GM21423 (cell line): ENCODE measurements around the gene KNOP1.
"Not testable (repeated sequence)": the region's sequence is repeated elsewhere in the genome, so short reads cannot be mapped to it uniquely, and the experiment has no call there.

Source experiments
- ATAC-seq: cut with Tn5 transposase; IDR thresholded peaks from one replicate; pipeline ENCODE4 v1.9.1; 2021; ENCODE audit warnings: mild to moderate bottlenecking, moderate library complexity; ENCODE audit not compliant: unreplicated experiment

KNOP1 gene

GRCh38 chr16:19744670-19745069, 26.6 kb upstream of the KNOP1 start:
- ATAC-seq, result no peak

GRCh38 chr16:19743816-19744159, 25.8 kb upstream of the KNOP1 start:
- no peak for ATAC-seq

- no peak for ATAC-seq
Measured at GRCh38 chr16:19741354-19741753, 23.3 kb upstream of the KNOP1 start.

GRCh38 chr16:19737306-19738038, 19.4 kb upstream of the KNOP1 start:
- ATAC-seq, result no peak

DNA sequence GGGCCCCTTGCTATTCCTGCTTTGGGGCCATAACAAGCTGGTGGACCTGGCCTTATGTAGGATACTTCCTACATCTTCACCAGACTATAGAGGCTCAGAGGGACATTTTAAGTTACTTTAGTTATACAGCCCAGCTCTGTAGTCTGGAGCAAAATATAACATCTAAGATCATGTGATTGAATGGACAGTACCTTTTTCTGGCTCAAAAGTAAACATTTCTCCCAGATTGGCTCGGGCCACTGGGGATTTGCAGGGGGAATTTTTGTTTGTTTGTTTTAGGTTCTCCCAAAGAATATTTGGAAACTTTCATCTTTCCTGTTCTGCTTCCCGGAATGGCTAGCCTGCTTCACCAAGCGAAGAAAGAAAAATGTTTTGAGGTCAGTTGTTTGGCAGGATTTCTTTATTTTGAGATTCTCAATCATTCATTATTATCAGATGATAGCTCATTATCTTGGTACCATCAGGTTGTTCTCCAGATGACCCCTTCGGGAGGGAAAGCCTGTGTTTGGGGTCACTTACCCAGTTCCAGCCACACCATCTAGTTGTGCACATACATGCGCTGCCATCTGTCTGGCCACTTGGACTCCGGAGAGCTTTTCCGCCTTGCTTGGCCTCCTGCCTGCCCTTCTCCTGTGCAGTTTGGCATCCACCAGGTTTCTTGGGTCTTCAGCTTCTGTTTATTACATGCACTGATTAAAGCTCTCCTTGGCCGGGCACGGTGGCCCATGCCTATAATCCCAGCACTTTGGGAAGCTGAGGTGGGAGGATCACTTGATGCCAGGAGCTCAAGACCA, 17.2 kb upstream of the KNOP1 start:
- no peak for ATAC-seq

DNA sequence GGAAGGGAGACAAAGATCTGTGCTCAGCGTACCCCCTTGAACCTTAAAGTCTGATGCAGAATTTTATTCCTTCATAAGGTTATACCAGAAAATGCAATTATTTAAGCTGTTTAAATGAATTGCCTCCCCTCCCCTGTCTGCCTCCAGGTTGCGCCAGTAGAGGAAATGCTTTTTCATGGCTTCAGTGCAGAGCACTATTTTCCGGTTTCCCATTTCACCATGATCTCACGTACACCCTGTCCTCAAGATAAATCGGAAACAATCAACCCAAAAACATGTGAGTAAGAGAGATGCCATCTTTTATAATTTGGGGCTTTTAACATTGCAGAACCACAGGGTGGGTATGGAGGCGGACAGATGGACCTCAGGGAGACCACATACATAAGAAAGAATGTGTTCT, 15.5 kb upstream of the KNOP1 start:
- no peak for ATAC-seq

GRCh38 chr16:19728636-19728965, 10.6 kb upstream of the KNOP1 start:
- no peak for ATAC-seq

GRCh38 chr16:19722981-19723380, 5.0 kb upstream of the KNOP1 start:
- no peak for ATAC-seq

- ATAC-seq, result no peak
Measured at GRCh38 chr16:19722269-19722952, 4.4 kb upstream of the KNOP1 start.

GRCh38 chr16:19718624-19718965, 568 bp upstream of the KNOP1 start:
- ATAC-seq, result no peak

GRCh38 chr16:19717314-19717713, 713 bp downstream of the KNOP1 start:
- ATAC-seq, result no peak

DNA sequence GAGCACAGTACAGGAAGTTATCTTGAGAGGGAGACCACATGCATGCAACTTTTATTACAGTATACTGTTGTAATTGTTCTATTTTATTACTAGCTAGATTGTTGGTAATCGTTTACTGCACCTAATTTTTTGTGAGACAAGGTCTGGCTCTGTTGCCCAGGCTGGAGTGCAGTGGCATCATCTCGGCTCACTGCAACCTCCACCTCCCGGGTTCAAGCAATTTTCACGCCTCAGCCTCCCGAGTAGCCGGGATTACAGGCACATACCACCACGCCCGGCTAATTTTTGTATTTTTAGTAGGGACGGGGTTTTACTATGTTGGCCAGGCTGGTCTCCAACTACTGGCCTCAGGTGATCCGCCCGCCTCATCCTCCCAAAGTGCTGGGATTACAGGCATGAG, 1.3 kb downstream of the KNOP1 start:
- ATAC-seq, result not testable (repeated sequence)

DNA sequence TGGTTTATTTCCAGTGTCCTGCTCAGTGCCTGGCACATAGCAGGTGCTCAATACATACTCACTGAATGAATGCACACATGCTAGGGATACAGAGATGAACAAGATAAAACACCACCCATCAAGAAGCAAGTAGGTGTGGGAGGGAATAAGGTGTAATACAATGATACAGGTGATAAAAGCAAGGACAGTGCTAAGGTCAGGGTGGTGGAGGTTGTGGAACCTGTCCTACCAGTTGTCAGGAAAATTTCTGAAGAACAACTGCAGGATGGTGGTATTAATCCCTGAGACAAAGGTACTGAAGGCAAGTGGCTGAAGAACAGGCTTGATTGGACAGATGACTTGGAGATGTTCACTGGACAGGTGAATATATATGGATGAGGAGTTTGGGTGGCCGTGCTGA, 1.8 kb downstream of the KNOP1 start:
- no peak for ATAC-seq

GRCh38 chr16:19715566-19715965, 2.5 kb downstream of the KNOP1 start:
- no peak for ATAC-seq

DNA sequence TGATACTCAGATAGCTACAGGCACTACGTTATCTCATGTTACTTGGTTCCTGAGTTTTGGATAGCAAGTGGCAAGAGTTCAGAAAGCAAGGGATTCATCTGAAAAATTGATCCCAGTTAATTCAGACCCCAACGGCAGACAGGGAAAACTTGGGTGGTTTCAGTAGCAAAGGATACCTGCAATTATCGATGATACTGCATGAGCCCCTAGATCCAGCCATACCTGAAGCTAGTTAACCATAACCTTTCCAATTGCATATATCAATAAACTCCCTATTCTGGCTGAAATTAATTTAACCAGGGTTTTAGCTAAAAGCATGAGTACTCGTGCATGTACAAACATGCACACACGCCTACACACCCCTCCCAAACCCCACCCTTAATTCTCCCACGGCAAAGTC, 4.3 kb downstream of the KNOP1 start:
- no peak for ATAC-seq

GRCh38 chr16:19712418-19713058, 5.5 kb downstream of the KNOP1 start:
- no peak for ATAC-seq

DNA sequence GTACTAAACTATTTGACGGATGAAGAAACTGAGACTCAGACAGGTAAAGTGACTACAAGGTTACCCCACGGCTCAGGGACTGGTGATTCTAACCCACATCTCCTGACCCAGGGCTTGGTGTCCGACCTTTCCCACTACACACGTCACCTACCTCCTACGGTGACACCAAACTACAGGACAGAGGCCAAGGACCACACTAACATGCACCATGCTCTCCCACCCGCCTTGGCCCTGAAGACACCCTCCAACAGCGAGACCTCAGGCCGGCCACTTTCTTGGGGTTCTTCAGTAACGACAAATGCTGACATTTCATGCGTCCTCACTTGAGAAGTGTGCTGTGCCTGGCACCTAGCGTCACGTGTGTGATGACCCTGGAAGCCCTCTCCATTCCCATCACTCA, 6.4 kb downstream of the KNOP1 start:
- no peak for ATAC-seq

DNA sequence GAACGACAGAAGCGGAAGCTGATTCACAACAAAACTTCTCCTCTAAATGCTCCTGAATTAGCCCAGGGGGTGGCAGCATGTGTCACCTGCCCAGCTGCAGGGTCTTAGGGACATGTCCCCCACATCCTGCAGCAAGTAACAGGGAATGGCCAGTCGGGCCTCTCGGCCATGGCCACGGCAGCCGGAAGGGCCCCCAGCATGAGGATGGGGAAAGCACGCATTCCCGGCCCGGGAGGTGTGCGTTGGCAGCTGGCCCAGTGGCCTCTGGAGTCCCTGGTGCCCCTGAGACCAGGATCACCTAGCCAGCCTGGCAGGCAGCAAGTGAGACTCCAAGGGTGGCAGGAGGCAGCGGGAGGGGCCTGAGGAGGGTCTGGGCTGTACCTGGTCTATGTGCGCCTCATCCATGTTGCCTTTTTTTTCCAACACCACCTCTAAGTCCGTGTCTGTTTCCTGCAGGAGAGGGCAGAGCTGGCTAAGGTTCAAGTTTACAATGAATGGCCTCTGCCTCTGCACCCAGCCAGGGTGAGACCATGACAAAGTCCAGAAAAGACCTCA, 7.0 kb downstream of the KNOP1 start:
- ATAC-seq, result no peak

DNA sequence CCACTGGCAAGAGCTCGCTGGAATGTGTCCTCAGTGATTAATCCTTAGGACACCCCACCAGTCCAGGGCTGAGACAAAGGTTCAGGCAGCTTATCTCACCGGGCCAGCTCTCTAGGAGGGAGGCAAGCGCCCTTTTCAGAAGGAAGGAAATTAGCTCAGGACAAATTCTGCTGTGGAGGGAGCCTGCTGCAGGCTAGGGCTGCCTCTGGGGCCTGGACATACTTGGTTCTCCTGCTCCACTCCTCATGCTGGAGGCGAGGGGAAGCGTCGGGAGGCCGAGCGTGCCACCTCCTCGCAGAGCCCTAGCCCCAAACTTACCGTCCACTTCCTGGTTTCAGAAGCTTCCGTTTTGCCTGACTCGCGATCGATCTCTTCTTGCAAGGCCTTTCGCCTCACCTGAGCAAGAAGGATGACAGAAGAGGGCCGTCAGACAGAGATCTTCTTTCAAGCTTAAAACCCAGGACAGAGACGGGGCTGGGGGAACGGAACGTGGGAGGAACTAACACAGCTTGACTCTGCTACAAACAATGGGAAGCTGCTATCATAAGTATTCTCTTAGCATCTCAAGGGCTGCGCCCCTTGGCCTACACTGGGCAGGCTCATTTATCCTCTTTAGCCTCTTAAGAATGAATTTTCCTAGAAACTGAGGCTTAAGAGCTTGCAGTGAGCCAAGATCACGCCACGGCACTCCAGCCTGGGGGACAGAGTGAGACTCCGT, 7.7 kb downstream of the KNOP1 start:
- ATAC-seq, result no peak

DNA sequence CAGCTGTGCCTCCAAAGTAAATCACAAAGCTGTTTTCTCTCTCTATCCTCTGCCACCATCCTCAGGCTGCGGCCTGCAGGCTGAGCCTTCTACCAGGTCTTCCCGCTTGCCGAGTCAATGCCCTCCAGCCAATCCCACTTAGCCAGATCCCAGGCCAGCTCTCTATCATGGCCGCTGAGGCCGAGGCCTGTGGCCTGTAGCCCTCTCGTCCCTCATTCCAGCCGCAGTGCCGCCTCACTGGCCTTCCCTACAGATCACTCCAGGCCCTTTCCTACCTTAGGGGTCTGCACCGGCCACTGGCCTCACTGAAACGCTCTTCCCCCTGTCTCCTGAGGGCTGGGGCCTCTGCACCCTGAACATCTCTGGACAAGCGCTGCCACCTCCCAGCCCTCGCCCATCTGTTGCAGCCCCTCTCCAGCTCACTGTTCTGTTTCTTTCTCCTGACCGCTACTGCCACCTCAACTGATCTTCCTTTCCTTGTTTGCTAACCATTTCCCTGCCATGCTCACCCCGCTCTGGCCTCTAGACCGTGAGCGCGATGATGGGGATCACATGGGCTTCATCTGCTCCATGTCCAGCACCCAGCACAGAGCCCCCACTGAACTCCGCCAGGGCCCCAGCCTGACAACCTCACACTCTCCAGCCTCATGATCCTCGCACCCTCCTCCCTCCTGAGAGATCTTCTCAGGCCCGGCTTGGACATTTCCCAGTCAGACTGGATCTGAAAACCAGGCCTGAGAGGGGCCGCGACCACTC, 8.5 kb downstream of the KNOP1 start:
- no peak for ATAC-seq
